Hippocampal formation (tissue), 2 donors: ENCODE measurements around the gene RPL28.
"Not testable (repeated sequence)": the region's sequence is repeated elsewhere in the genome, so short reads cannot be mapped to it uniquely, and the experiment has no call there.

Experiments
- DNase-seq, 2 donors: peaks; one replicate each; lab custom pipeline; 2025; lab: John Stamatoyannopoulos, UW

The RPL28 gene

DNA sequence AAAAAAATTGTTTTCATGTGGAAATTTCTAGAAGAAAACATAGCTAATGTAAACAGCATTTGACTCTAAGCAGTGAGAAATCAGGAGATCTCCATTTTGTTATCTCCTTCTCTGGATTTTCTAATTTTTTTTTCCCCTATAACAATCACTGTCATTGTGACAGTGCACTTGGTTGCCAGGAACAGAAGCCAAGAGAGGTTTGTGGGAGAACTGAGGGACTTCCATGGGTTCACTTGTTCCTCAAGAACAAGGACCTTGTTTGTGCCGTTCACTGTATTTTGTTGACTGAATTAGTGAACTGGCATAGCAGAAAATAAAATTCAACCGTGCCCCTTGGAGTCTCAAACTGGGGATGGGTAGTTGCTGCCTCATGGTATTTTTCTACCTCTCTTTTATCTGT, 40.3 kb downstream of the RPL28 start:
- peak; percentile 55 to 91 for DNase-seq

DNA sequence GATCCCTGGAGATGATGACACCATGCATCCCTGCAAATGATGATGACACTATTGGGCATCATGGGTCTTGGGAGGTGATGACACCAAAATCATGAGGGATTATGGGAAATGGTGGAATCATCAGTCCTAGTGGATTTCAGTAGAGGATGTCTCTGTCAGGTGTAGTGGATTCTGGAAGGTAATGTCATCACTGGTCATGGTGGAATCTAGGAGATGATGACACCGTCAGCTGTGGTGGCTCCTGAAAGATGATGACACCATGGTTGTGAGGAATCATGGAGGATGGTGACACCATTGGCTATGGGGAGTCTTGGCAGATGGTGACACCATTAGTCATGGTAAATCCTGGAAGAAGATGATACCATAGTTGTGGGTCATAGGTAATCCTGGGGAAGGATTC, 45.5 kb downstream of the RPL28 start:
- no peak for DNase-seq

DNA sequence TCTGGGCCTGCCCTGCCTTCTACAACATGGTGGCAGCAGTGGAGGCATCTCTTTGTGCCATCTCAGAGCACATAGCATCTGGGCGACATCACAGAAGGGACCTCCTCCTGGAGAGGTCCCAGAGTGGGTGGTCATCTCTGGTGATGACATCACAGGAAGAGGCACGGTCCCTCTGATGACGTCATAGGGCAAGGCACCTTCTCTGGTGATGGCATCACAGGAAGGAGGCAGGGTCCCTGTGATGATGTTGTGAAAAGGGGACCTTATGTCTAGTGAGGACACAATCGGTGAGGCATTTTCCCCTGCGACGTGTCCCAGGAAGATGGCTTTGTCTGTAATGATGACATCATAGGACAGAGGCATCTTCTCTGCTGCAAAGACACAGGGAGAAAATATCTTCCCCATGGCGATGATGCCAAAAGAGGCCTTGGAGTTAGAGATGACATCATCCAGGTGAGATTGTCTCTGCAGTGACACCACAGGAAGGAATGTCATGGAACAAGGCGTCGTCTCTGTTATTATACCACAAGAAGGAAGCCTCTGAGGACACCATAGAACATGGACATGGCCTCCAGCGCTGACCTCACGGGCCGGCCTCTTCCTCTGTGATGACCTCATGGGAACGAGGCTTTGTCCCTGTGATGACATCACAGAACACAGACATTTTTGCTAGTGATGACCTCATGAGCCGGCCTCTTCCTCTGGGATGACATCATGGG, 46.7 kb downstream of the RPL28 start:
- DNase-seq: no peak

DNA sequence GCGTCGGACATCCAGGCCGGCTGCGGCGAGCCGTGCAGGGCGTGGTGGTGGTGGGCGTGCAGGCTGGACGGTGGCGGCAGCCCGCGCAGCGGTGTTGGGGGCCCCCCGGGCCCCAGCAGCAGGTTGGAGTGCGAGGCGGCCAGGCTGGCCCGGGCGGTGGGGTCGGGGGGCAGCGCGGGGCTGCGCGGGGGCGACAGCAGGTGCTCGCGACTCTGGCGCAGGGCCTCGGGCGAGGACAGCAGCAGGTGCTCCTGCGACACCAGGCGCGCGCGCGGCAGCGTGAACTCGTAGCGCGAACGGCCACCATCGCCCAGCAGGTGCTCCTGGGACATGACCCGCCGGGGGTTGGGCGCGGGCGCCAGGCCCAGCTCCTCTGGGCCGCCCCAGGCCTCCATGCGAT, 47.6 kb downstream of the RPL28 start:
- DNase-seq: no peak

DNA sequence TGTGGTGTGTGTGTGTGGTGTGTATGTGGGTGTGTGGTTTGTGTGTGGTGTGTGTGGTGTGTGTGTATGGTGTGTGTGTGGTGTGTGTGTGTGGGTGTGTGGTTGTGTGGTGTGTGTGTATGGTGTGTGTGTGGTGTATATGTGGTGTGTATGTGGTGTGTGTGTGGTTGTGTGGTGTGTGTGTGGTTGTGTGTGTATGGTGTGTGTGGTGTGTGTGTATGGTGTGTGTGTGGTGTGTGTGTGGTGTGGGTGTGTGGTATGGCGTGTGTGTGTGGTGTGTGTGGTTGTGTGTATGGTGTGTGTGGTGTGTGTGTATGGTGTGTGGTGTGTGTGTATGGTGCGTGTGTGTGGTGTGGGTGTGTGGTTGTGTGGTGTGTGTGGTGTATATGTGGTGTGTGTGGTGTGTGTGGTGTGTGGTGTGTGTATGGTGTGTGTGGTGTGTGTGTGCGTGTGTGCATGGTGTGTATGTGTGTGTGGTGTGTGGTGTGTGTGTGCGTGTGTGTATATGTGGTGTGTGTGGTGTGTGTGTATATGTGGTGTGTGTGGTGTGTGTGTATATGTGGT, 48.7 kb downstream of the RPL28 start:
- DNase-seq: no peak

DNA sequence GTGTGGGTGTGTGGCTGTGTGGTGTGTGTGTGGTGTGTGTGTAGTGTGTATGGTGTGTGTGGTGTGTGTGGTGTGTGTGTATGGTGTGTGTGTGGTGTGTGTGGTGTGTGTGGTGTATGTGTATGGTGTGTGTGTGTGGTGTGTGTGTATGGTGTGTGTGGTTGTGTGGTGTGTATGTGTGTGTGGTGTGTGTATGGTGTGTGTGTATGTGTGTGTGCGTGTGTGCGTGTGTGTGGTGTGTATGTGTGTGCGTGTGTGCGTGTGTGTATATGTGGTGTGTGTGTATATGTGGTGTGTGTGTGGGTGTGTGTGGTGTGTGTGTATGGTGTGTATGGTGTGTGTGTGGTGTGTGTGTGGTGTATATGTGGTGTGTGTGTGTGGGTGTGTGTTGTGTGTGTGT, 49.3 kb downstream of the RPL28 start:
- DNase-seq: no peak

DNA sequence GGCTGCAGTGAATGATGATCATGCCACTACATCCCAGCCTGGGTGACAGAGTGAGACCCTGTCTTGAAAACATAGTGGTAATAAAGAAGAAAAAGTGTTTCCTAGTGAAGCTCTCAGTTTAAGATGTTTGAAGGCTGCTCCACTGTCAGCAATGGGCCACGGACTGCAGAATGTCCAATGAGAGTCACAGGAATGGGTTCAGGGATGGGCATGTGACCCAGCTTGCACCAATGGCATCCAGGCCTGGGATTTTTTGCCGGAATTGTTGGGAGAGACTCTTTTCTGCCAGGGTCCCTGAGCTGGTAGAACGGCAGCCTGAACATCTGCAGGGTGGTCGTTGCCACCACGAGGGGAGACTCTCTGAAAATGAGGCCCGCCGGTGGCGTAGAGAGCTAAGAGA, 51.1 kb downstream of the RPL28 start:
- no peak for DNase-seq

DNA sequence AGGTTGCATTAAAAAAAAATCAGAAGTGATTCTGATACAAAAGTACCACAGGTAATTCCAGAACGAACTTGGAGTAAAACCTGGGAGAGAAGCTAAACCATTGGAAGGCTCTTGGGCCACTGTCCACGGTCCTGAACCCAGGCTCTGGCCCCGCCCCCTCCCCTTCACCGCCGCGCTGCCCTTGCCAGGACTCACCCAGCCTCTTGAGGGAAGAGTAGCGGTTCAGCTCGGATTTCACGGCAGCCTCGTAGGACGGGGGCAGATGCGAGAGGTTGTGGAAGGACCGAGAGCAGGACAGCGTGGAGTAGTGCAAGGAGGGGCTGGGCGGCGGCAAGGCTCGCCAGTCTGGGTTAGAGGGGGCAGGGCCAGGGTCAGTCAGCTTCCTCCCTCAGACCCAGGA, 51.7 kb downstream of the RPL28 start:
- DNase-seq: no peak

DNA sequence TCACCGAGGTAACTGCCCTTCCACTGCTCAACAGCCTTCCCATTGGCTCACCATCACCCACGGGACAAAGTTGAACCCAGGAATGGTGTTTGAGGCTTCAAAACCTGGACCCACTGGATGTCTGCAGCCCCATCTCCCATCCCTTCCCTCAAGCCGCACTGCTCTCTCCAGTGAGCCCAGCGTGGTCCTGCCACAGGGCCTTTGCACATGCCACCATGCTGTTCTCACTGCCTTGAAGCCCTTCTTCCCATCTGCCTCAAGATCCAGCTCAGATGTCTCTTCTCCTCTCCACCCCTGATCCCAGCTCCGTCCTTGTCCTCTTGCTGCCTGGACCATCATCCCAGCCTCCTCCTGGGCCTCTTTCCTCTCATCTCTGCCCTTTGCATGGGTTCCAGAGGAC, 53.3 kb downstream of the RPL28 start:
- DNase-seq: no peak

DNA sequence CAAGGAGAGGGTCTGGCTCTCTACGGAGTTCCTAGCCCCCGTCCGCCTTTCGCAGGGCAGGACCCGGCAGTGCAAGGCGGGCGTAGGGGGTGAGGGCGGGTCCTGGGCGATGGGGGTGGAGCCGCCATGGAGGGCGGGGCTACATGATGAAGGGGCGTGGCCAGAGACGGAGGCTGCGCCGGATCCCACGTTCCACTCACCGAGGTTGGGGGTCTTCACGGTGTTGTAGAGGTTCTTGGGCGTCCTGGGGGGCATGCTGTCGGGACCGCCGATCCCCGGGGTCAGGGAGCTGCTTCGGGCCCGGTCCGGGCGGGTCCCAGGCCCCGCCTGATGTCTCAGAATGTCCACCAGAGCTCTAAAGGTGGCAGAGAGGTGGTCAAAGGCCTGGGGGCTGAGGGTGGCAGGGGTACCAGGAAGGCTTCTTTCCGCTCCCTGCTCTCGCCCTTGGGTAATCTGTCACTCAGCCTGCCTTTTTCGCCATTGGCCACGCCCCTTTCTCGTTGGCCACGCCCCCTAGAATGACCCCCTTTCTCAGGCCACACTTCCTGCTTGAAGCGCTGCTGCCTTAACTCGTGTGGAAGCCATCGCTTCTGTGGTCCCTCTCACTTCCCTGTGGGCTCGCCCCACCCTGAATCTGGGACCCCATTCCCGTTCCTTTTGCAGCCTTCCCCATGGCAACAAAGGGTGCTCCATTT, 54.8 kb downstream of the RPL28 start:
- DNase-seq: no peak

DNA sequence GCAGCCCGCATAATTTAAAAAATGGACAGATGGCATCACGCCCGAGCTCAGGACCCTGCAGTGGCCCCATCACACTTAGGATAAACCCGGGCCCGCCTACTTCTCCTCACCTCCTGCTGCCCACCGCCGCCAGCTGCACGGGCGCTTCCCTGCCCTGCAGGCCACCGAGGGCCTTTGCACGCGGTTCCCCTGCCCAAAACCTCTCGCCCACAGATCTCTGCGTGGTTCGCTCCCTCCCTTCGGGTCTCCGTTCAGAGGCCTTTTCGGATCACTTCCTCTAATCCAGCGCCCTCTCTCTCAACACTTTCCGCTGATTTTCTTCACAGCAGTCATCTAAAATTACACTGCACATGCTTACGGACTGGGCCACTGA, 55.6 kb downstream of the RPL28 start:
- no peak for DNase-seq

DNA sequence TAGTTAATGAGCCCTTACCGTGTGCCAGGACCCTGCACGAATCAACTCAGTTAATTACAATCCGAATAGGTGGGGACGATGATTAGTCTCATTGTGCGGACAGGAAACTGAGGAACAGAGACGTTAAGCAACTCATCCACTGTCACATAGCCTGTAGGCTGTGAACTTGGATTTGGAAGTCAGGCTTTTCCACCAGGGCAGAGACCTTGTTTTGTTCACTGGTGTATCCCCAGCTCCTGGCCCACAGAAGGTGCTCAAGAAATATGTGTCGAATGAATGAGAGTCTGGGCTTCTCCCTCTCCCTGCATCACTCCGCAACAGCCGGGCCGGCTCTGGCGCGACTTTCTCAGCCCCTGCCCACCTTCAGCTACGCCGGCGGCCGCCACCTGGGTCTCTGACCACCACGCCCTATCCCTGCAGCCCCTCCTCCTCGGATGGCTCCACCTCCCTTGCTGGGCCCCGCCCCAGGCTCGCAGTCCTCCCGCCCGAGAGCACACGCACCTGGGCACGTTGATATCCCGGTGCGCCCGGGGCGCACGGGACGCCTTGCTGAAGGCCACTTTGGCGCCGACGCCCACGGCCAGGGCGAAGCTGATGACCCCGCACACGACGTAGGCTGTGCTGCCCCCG, 56.1 kb downstream of the RPL28 start:
- DNase-seq: no peak

DNA sequence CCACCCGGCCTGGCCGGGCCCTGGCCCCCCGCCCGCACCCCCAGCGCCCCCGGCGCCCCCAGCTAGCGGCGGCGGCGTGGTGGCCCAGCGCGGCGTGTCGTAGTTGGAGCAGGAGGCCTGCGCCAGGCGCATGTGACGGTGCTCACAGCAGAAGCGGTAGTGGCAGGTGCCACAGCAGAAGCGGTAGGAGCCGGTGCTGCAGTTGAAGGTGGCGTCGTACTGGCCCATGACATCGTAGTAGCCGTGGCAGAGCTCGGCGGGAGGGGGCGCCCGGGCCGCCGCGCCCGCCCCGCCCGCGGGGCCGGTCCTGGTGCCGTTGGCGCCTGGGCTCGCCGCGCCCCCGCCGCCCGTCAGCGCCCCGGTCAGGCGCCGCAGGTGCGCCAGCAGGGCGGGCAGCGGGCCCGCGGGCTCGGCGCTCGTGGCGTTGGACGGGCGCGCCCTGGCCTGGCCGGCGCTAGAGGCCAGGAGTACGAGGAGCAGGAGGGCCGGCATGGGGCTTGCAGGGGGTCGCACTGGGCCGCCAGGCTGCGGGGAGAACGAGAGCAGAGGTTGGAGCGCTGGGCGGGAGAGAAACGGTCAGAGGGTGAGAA, 56.7 kb downstream of the RPL28 start:
- DNase-seq: no peak

DNA sequence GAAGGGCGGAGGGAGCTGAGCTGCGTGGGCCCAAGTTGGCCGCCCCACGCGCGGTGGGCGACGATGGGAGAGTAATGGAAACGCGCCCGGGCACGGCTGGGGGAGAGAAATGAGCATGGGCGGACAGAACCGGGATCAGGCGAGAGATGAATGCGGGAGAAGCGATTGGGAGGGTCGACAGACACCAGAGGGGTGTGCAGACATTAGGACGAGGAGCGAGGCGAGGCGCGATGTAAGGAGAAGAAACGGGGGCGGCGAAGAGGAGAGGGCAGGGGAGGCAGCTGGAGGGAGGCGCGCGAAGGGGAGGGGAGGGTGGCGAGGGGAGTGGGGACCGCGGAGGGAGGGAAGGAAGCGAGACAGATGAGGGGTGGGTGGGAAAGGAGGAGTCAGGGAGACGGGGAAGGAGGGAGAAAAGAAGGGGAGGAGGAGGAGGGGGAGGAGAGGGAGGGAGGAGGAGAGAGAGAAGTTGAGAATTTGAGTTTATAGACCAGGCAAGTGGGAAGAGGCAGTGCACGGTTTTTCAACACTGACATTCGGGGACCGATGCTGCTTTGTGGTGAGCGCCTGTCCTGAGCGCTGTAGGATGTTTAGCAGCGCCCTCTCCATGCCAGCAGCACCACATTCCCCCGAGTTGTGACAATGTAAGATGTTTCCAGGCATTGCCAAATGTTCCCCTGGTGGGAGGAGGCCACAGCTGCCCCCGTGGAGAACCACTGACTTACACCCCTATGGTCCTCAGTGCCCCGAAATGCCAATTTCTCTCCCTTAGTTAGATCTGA, 57.5 kb downstream of the RPL28 start, which contains the start of gene SHISA7:
SHISA7 (minus strand) TSS at position 256 of the 779 bp plus-strand sequence. CDS start 437 bp downstream, outside the sequence.
- DNase-seq: peak; percentile 36 to 54

DNA sequence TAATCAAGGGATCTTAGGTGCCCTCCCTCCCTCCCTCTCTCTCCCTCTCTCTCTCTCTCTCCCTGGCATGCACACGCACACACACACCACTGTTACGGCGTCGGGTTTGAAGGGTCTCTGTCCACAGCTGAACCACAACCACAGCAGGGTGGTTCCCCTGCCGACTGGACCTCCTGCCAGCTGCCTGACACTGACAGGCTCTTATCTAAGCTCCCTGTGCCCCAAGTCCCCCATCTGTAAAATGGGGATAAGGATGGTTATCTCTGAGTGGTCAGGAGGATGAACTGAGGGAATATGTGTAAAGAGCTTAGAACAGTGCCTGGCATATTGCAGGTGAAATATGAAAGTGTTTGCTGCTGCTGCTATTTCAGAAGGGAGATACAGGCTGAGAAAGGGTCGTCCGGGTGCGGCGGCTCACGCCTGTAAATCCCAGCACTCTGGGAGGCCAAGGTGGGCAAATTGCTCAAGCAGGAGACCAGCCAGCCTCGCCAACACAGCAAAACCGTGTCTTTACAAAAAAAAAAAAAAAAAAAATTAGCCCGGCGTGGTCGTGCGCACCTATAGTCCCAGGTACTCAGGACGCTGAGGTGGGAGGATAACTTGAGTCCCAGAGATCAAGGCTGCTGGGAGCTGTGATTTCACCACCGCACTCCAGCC, 58.2 kb downstream of the RPL28 start:
- DNase-seq: no peak

DNA sequence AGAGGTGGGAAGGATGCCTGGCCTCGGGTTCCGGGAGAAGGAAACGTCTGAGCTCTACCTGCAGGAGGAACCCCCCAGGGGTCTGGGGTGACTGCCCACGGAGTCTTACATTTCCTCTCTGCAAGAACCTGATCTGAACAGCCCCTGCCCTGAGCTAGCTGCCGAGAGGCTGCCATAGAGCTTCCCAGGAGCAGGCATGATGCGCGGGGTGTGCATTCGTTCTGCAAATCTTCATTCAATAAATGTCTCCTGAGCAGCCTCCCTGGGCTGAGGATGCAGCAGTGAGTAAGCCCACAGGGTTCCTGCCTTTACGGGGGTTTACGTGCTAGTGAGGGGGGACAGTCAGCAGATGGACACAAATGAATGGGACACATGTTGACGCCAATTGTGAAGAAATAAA, 58.9 kb downstream of the RPL28 start:
- DNase-seq: no peak

DNA sequence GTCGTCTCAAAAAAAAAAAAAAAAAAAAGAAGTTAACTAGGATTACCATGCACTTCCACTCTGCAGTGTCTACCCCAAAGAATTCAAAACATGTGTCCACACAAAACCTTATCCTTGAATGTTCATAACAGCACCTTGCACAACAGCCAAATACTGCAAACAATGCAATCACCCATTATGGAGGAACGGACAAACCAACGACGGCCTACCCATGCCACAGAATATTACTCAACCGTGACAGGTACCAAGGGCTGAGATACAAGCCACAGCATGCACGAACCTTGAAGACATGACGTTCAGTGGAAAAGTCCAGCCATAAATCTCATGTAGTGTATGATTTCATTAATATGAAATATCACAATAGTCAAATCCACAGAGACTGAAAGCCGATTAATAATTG, 60.3 kb downstream of the RPL28 start:
- DNase-seq: no peak

DNA sequence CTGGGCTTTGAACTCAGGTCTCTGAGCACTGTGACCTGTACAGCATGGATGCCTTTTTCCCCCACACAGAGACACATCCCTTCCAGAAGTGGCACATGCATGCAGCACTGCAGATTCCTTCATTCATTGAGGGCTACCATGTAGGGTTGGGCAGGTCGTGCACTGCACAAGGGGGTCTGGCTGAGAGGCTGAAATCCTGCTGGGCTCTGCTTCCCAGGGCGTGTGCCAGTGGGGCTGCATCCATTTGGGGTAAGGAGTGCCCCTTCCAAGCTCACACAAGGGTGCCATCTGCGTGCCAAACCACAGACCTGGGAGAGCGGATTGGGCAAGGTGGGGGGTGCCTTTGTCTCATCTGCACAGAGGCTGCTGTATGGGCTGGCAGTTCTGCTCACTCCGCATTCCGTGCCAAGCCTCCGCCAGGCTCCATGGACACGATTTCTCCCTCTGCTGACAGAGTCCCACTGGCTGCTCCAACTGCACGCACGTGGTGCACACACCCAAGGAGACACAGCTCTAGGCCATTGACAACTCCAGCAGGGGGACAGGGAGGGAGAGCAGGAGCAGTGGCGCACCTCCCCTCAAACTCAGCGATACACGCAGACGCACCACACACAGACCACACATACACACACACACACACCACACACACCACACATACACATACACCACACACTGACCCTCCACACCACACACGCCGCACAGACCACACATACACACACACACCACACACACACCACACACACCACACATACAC, 61.9 kb downstream of the RPL28 start:
- DNase-seq: peak; percentile 71 to 72

DNA sequence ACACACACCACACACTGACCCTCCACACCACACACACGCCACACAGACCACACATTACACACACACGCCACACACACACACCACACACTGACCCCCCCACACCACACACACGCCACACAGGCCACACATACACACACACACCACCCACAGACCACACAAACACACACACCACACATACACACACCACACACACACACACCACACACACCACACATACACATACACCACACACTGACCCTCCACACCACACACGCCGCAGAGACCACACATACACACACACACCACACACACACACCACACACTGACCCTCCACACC, 62.4 kb downstream of the RPL28 start:
- not testable (repeated sequence) for DNase-seq

DNA sequence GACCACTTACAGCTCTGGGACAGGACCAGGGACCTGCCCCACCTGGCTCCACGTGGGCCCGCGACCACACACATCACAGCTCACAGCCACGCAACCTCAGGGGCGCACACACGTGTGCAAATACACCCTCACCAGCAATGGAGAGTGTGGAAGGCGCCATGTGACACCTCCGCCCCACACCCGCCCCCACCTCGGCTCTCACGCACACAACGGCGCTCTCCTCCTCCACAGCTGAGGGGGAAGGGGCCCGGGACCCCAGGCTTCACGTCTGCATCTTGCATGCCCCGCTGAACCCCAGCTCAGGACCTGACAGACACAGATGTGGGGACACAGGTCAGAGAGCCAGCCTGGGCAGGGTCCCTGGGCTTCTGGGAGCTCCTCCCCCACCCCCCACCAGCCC, 63.7 kb downstream of the RPL28 start:
- no peak for DNase-seq
